ENCODE results near the gene SPATS1.

GRCh38 chr6:44339301-44339700 lies 3.1 kb upstream of the SPATS1 start:
- TF ChIP-seq CTCF (IDR thresholded peaks at IDR 0.05) (no peak), POLR2A (IDR thresholded peaks at IDR 0.05) (no peak)

Measured in heart left ventricle (tissue), 13 donors.